GM12878 (cell line): ENCODE data around the gene KCNQ1. TPM values are rescaled to one million over a fixed set of nuclear protein-coding genes. Genes with fewer than 3 reads are reported as not detected.

Experiments used
- ATAC-seq: fragments of 200-7000 bp; cut with Tn5 transposase; 3 replicates; pipeline ENCODE4 v1.9.1; 2020; ENCODE audit warnings: mild to moderate bottlenecking, moderate library complexity
- BruUV-seq: library from RNA; stranded (reverse); fragments of 400-500 nt; replicated peaks from 2 replicates; lab custom pipeline; 2021; lab: Mats Ljungman, UMichigan
- CTCF ChIA-PET: fragments of 300-600 bp; sonication (Branson Sonifier 250); formaldehyde crosslinking; extraction: SDS; loops from one replicate; lab custom pipeline; 2021; ENCODE audit warnings: inconsistent platforms; lab: Yijun Ruan, JAX
- POLR2A ChIA-PET: fragments of 350-600 bp; formaldehyde crosslinking; extraction: SDS; loops from one replicate; lab custom pipeline; 2021; ENCODE audit warnings: inconsistent platforms; lab: Charles Lee
- RAD21 ChIA-PET: fragments of 300-600 bp; sonication (Branson Sonifier 250); formaldehyde crosslinking; loops from one replicate; lab custom pipeline; 2023; ENCODE audit warnings: antibody characterized with exemption; ENCODE audit not compliant: unreplicated experiment; lab: Charles Lee
- SMC1A ChIA-PET: fragments of 300-600 bp; sonication (Branson Sonifier 250); formaldehyde crosslinking; loops from one replicate; lab custom pipeline; 2023; ENCODE audit not compliant: unreplicated experiment, uncharacterized antibody; lab: Charles Lee
- DNase-seq: peaks from one replicate; pipeline ENCODE4 v3.0.0-alpha.2; 2011; ENCODE audit warnings: low read depth, low spot score
- FAIRE-seq: peaks from 3 replicates; lab custom pipeline; 2011; peaks lifted over from hg19 to GRCh38; lab: Jason Lieb, UNC
- H2AFZ ChIP-seq: 2 replicates; pipeline ENCODE4 v1.6.0; 2011; ENCODE audit warnings: low read depth, low read length, control low read depth; ENCODE audit not compliant: control insufficient read depth
- H3K27ac ChIP-seq: 2 replicates; pipeline ENCODE4 v1.5.1; 2011; ENCODE audit warnings: control low read depth; ENCODE audit not compliant: control insufficient read depth, insufficient read depth
- H3K27me3 ChIP-seq, 2 experiments: replicated peaks in 1 of 2; 2 replicates each; pipeline versions ENCODE4 v1.6.0 to v1.6.1; 2011; ENCODE audit warnings: low read length in 1 of 2; ENCODE audit not compliant: control insufficient read depth in 2 of 2, insufficient read depth in 2 of 2
- H3K36me3 ChIP-seq, 2 experiments: 2 replicates each; pipeline ENCODE4 v1.5.1; 2011; ENCODE audit warnings: low read length in 1 of 2; ENCODE audit not compliant: control insufficient read depth in 2 of 2, insufficient read depth in 2 of 2
- H3K4me1 ChIP-seq: 2 replicates; pipeline ENCODE4 v1.6.1; 2011; ENCODE audit warnings: mild to moderate bottlenecking, low read length, moderate library complexity, mixed read lengths; ENCODE audit not compliant: control insufficient read depth, insufficient read depth
- H3K4me2 ChIP-seq: 2 replicates; pipeline ENCODE4 v1.6.0; 2011; ENCODE audit warnings: control low read depth; ENCODE audit not compliant: control insufficient read depth, insufficient read depth
- H3K4me3 ChIP-seq: fragments of 200-600 bp; sonication (generic); 2 replicates; pipeline ENCODE4 v1.5.1; 2016
- H3K79me2 ChIP-seq: 2 replicates; pipeline ENCODE4 v1.6.0; 2011; ENCODE audit warnings: low read length; ENCODE audit not compliant: control insufficient read depth, insufficient read depth
- H3K9ac ChIP-seq: 2 replicates; pipeline ENCODE4 v1.8.0; 2011; ENCODE audit warnings: low read length, control low read depth, mixed read lengths; ENCODE audit not compliant: control insufficient read depth, insufficient read depth
- H3K9me3 ChIP-seq: replicated peaks from 3 replicates; pipeline ENCODE4 v1.5.1; 2011; ENCODE audit warnings: mild to moderate bottlenecking, low read length; ENCODE audit not compliant: control insufficient read depth, insufficient read depth
- H4K20me1 ChIP-seq: 2 replicates; pipeline ENCODE4 v1.6.0; 2011; ENCODE audit not compliant: control insufficient read depth, insufficient read depth
- ATF7 ChIP-seq: fragments of 450-650 bp; IDR thresholded peaks from 2 replicates; pipeline ENCODE4 v1.6.1; 2016; ENCODE audit warnings: low read depth, mild to moderate bottlenecking
- BMI1 ChIP-seq: fragments of 450-650 bp; IDR thresholded peaks from 2 replicates; pipeline ENCODE4 v1.6.1; 2016; ENCODE audit warnings: mild to moderate bottlenecking, moderate library complexity, borderline replicate concordance
- ESRRA ChIP-seq: IDR thresholded peaks from 2 replicates; pipeline ENCODE4 v1.6.1; 2012; ENCODE audit warnings: mild to moderate bottlenecking, low read length, improper control_type of control experiment
- IKZF2 ChIP-seq, 2 experiments: fragments of 450-650 bp; IDR thresholded peaks; 2 replicates each; pipeline ENCODE4 v1.6.1; 2017; ENCODE audit warnings: mild to moderate bottlenecking in 2 of 2, moderate library complexity in 2 of 2
- IRF5 ChIP-seq: fragments of 450-650 bp; IDR thresholded peaks from 2 replicates; pipeline ENCODE4 v1.6.1; 2017; ENCODE audit warnings: borderline replicate concordance
- JUND ChIP-seq: IDR thresholded peaks from 2 replicates; pipeline ENCODE4 v1.6.1; 2012; ENCODE audit warnings: low read depth, mild to moderate bottlenecking, low read length, improper control_type of control experiment, moderate library complexity
- NRF1 ChIP-seq: conservative IDR thresholded peaks from 2 replicates; pipeline ENCODE4 v1.6.1; 2011; ENCODE audit warnings: mild to moderate bottlenecking, low read depth, low read length, improper control_type of control experiment
- PAX8 ChIP-seq: fragments of 450-650 bp; IDR thresholded peaks from 2 replicates; pipeline ENCODE4 v1.6.1; 2017; ENCODE audit warnings: mild to moderate bottlenecking, moderate library complexity
- SIN3A ChIP-seq: IDR thresholded peaks from 2 replicates; pipeline ENCODE4 v1.6.1; 2012; ENCODE audit warnings: low read depth, low read length, improper control_type of control experiment
- USF1 ChIP-seq: IDR thresholded peaks from 2 replicates; pipeline ENCODE4 v1.6.1; 2011; ENCODE audit warnings: borderline replicate concordance, low read depth, mild to moderate bottlenecking, moderate library complexity, mixed read lengths, low read length; ENCODE audit not compliant: insufficient read depth; ENCODE audit errors: extremely low read length
- ZNF384 ChIP-seq: IDR thresholded peaks from 2 replicates; pipeline ENCODE4 v1.6.1; 2012; ENCODE audit warnings: low read depth, mild to moderate bottlenecking, low read length, improper control_type of control experiment, borderline replicate concordance
- ZZZ3 ChIP-seq: IDR thresholded peaks from 2 replicates; pipeline ENCODE4 v1.6.1; 2011; ENCODE audit warnings: low read depth; ENCODE audit not compliant: control insufficient read depth, insufficient read length
- WGBS: methylation state at CpG from one replicate; pipeline ENCODE4 v1.1.6; 2016; ENCODE audit warnings: low lambda C conversion rate; ENCODE audit not compliant: insufficient replicate concordance, insufficient coverage; ENCODE audit errors: missing lambda C conversion rate; 5-methylcytosine and 5-hydroxymethylcytosine counted together
- in situ Hi-C: fragments of 300-500 bp; cut with MboI; formaldehyde crosslinking; loops from 9 replicates; pipeline ENCODE4 v1.14.3; 2018; ENCODE audit warnings: mixed read lengths
- intact Hi-C: fragments of 100-400 bp; cut with micrococcal nuclease; formaldehyde crosslinking; loops from one replicate; pipeline ENCODE4 v1.14.2; 2022; ENCODE audit not compliant: unreplicated experiment
- polyA plus RNA-seq, 11 experiments: library from polyadenylated mRNA; depleted of rRNA in 4 of 11; unstranded in 6 of 11; stranded (reverse) in 5 of 11; fragments of >200 nt; fragmentation: Nextera tagmentation in 4 of 11; fragmentation: Illumina TruSeq in 1 of 11; extraction: Ambion mirVana in 4 of 11; extraction: Trizol in 1 of 11; gene quantifications; 1 replicate in 1 of 11; 2 replicates in 10 of 11; pipeline versions ENCODE4 v1.2.1 to v1.2.3, GENCODE V29; 2011 to 2016; ENCODE audit warnings: inconsistent platforms in 2 of 11, missing spikeins in 2 of 11, low read depth in 1 of 11
- total RNA-seq, 4 experiments: library from RNA; depleted of rRNA in 3 of 4; stranded (reverse); fragments of >200 nt in 3 of 4; fragmentation: Illumina TruSeq in 1 of 4; extraction: Trizol in 1 of 4; gene quantifications; 2 replicates each; pipeline versions ENCODE4 v1.2.1 to v1.2.3, GENCODE V29; 2013 to 2021
- TF ChIP-seq, protein P1 (sequence below): IDR thresholded peaks from 2 replicates; pipeline ENCODE4 v1.6.1; 2011; ENCODE audit warnings: low read depth, low read length, improper control_type of control experiment, borderline replicate concordance
- TF ChIP-seq, protein P2 (sequence below): fragments of 450-650 bp; IDR thresholded peaks from 2 replicates; pipeline ENCODE4 v1.6.1; 2017; ENCODE audit warnings: mild to moderate bottlenecking, low read depth, inconsistent platforms; ENCODE audit not compliant: poor library complexity, severe bottlenecking

KCNQ1 gene
- total and polyA plus RNA-seq, 10 of the 15 experiments (the other 5 are each of a cell fraction or from before 2014, with no cell fraction given): 0.03 to 0.15 (median 0.12) TPM; not detected in 7

DNA sequence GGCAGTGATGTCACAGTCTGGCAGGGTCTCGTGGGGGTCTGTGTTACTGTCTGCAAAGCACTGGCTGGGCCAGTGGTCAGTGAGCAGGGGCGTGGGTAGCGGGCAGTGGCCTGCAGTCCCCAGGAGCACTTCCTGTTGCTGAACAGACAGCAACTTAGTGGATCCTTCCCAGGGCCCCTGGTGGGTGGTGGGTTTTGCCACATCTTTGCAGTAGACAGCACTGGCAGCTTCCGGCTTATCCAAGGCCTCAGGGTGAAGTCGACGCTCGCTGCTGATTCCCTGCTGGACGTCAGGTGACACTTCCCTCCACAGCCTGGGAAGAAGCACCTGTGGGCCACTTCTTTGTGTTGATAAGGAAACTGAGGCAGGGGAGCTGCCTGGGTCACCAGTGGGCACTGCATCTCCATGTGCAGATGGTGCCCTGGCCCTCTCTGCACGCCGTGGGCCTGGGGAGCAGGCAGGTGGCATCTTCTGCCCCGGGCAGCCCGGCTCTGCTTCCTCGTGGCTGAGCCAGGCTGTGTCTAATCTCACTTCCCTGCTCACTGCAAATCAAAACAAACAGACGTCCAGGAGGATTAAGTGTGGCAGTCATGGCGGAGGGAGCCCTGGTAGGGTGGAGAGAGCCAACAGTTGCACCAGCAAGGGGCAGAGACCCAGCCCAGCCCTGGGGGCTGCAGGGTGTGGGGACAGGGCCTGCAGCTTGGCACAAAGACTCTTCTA, 79.8 kb downstream of the KCNQ1 start:
- POLR2A ChIA-PET: no interaction called here
- no peak for FAIRE-seq
- CTCF ChIA-PET: no interaction called here
- SMC1A ChIA-PET: no interaction called here
- intact Hi-C loops (no loop called here), in situ Hi-C loops (no loop called here)
- H3K79me2 ChIP-seq: no peaks in the 10 kb centered on the region
- no peaks in the 10 kb centered on the region for H3K9me3 ChIP-seq
- H3K4me2 ChIP-seq: no peak overlapping the region
- H3K36me3 ChIP-seq: no peaks in the 10 kb centered on the region
- H3K27ac ChIP-seq: no peak overlapping the region
- DNase-seq: no peak
- H3K27me3 ChIP-seq: no peaks in the 10 kb centered on the region
- H3K4me1 ChIP-seq: peaks cover 10% of the 10 kb centered on the region
- ATAC-seq: no peak
- RAD21 ChIA-PET: no interaction called here
- no peaks in the 10 kb centered on the region for H4K20me1 ChIP-seq
- no peak overlapping the region for H3K4me3 ChIP-seq
- no TSS peak for BruUV-seq
- WGBS: 42% methylated on average over 15 of the region's 15 CpGs
- no peak overlapping the region for H2AFZ ChIP-seq
- H3K9ac ChIP-seq: no peak overlapping the region
- no peak for TF ChIP-seq ATF7
- no peak for TF ChIP-seq NRF1
- TF ChIP-seq USF1: no peak
- TF ChIP-seq BMI1: no peak
- TF ChIP-seq IKZF2 (IDR thresholded peaks at IDR 0.05): no peak
- TF ChIP-seq IRF5: no peak
- TF ChIP-seq ZNF384: no peak
- TF ChIP-seq PAX8: no peak
- TF ChIP-seq, protein P1, sequence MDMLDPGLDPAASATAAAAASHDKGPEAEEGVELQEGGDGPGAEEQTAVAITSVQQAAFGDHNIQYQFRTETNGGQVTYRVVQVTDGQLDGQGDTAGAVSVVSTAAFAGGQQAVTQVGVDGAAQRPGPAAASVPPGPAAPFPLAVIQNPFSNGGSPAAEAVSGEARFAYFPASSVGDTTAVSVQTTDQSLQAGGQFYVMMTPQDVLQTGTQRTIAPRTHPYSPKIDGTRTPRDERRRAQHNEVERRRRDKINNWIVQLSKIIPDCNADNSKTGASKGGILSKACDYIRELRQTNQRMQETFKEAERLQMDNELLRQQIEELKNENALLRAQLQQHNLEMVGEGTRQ: no peak
- no peak for TF ChIP-seq ESRRA
- TF ChIP-seq ZZZ3: no peak
- no peak for TF ChIP-seq SIN3A
- no peak for TF ChIP-seq JUND
- TF ChIP-seq, protein P2, sequence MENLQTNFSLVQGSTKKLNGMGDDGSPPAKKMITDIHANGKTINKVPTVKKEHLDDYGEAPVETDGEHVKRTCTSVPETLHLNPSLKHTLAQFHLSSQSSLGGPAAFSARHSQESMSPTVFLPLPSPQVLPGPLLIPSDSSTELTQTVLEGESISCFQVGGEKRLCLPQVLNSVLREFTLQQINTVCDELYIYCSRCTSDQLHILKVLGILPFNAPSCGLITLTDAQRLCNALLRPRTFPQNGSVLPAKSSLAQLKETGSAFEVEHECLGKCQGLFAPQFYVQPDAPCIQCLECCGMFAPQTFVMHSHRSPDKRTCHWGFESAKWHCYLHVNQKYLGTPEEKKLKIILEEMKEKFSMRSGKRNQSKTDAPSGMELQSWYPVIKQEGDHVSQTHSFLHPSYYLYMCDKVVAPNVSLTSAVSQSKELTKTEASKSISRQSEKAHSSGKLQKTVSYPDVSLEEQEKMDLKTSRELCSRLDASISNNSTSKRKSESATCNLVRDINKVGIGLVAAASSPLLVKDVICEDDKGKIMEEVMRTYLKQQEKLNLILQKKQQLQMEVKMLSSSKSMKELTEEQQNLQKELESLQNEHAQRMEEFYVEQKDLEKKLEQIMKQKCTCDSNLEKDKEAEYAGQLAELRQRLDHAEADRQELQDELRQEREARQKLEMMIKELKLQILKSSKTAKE: no peak
- TF ChIP-seq, all 136 proteins: peak for 0
